Memory B cell (primary cell): ENCODE results near the gene NTM.

Experiments
- ATAC-seq: fragments of 150-1000 bp; cut with Tn5 transposase; 2 replicates; pipeline ENCODE4 v1.10.0; 2021; ENCODE audit warnings: low read depth, mild to moderate bottlenecking, moderate library complexity
- DNase-seq, 2 donors: peaks; one replicate each; pipeline ENCODE4 v3.0.0; 2022; ENCODE audit warnings: low spot score in 2 of 2
- H3K27ac Mint-ChIP-seq: one replicate; pipeline ENCODE4 v1.8.0; 2022; ENCODE audit warnings: mild to moderate bottlenecking, moderate library complexity, mixed read lengths
- H3K27me3 Mint-ChIP-seq: one replicate; pipeline ENCODE4 v1.8.0; 2022; ENCODE audit warnings: mixed read lengths
- H3K36me3 Mint-ChIP-seq: one replicate; pipeline ENCODE4 v1.8.0; 2022; ENCODE audit warnings: mild to moderate bottlenecking, mixed read lengths
- H3K4me1 Mint-ChIP-seq: one replicate; pipeline ENCODE4 v1.8.0; 2022; ENCODE audit warnings: mixed read lengths
- H3K4me3 Mint-ChIP-seq: one replicate; pipeline ENCODE4 v1.8.0; 2022; ENCODE audit warnings: mild to moderate bottlenecking, moderate library complexity, mixed read lengths
- H3K9me3 Mint-ChIP-seq: one replicate; pipeline ENCODE4 v1.8.0; 2022; ENCODE audit warnings: mixed read lengths

The NTM gene

DNA sequence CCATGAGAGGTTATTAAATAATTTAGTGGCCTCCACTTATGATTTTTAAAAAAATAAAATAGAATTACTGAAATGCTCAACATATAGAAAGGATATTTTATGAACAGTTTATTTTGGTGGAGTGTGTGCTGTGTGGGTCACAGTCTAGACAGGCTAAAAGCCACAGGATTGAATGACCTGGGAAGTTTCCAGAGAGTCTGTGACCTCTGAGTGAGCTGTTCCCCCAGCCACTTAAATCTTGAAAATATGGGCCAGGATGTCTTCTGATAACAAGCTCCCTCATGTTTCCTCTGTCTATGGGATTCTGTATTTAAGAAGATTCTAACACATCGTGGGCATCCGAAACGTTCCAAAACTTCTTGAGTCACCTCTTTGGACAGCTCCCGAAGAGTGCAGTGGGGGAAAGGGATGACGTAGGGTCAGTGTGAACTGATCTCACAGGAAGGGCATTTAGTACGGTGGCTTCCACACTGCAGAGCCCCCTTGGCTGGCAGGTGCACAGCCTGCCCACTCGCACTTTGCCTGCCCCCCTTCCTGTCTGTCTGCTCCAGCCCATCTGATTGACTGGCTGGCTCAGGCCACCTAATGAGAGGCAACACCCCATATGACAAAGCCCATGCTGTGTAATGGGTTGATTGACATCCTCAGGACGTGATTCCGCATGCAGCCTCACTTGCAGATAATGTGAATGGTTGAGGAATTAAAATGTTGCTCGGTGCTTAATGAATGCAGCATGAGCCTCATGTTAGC, 97.4 kb downstream of the NTM start:
- Mint-ChIP-seq H3K9me3 (no peaks in the 10 kb centered on the region), H3K36me3 (no peaks in the 10 kb centered on the region), H3K27ac (no peak overlapping the region), H3K4me3 (no peak overlapping the region), H3K4me1 (no peaks in the 10 kb centered on the region), H3K27me3 (peaks cover 4% of the 10 kb centered on the region)
- no peak for DNase-seq
- ATAC-seq: no peak

GRCh38 chr11:131468565-131468964, 98.2 kb downstream of the NTM start:
- H3K4me1 Mint-ChIP-seq: no peaks in the 10 kb centered on the region

DNA sequence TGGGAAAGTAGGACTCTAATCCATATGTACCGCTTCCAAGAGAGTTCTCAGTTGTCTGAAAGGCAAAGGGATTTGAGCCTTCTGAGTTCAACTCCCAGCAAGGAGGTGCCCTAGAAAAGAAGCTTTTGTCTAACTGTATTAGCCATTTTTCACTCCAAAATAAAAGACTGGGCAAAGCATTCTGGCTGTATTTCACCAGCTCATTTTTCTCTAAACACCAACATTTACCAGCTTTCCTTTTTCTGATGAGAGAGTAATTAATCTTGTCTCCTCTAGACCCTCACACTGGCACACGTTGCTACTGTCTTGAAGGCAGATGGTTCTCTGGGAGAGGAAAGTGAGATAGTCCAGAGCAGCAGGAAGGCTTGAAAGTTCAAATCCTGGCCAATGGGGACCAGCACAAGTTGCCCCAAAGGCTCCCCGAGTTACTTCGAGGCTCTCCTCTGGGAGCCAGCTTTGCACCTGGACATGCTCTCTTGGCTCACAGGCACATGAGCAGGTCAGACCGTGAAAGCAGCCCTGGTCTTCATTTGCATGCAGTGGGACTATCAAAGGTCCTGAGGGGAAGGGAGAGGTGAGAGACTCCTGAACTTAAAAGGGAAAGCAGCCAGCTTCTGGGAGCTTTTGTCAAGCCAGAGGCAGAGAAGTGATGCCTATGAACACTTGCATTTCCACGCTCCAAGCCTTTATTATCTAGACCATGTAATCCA, 100.0 kb downstream of the NTM start:
- Mint-ChIP-seq H3K4me3 (no peak overlapping the region), H3K9me3 (peaks cover 6% of the 10 kb centered on the region), H3K36me3 (no peaks in the 10 kb centered on the region), H3K27ac (no peak overlapping the region), H3K27me3 (peaks cover 7% of the 10 kb centered on the region), H3K4me1 (no peaks in the 10 kb centered on the region)
- ATAC-seq (no peak), DNase-seq (no peak)

More at GRCh38 chr11:131468565-131468964, 98.2 kb downstream of the NTM start:
- Mint-ChIP-seq H3K36me3 (no peaks in the 10 kb centered on the region), H3K27me3 (peaks cover 4% of the 10 kb centered on the region), H3K9me3 (no peaks in the 10 kb centered on the region), H3K27ac (no peak overlapping the region), H3K4me3 (no peak overlapping the region)
- ATAC-seq: no peak
- DNase-seq: no peak

DNA sequence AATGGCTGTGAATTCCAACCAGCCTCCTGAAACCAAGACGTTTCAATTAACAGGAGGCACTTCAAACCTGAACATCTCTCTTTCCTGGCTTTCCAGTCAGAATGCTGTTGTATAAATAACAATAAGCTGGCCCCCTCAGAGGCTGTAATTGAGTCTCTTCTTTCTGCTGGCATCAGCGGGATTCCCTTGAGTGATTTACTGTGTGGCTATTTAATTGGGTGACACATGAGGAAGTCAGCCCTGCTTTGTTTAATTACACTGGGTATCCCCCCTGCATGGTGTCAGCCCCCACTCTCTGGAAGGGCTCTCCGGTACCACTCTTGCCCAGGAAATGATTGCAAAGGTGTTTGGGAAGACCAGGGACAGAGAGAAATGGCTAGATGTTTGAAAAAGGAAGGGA, 101.6 kb downstream of the NTM start:
- no peak for DNase-seq
- H3K9me3 Mint-ChIP-seq: peaks cover 7% of the 10 kb centered on the region
- no peak overlapping the region for H3K4me3 Mint-ChIP-seq
- H3K27ac Mint-ChIP-seq: no peak overlapping the region
- no peaks in the 10 kb centered on the region for H3K36me3 Mint-ChIP-seq
- ATAC-seq: no peak
- H3K4me1 Mint-ChIP-seq: no peaks in the 10 kb centered on the region
- peaks cover 7% of the 10 kb centered on the region for H3K27me3 Mint-ChIP-seq

DNA sequence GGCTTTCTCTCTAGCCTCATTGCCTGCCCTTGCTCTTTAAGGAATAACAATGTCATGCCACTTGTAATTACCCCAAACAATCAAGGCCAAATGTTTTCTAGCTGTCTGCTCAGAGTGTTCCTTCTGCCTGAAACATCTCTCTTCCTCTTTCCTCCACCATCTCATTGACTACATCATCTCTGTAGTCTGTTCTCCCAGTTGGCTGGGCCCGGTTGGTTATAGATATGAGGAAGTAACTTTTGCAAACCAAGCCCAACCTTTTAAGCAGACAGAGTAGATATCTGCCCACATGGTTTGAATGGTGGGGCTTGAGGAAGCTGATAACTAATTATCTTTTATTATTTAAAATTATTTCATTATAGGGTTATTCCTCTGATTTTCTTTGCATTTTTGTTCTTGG, 104.5 kb downstream of the NTM start:
- DNase-seq (no peak), ATAC-seq (no peak)
- Mint-ChIP-seq H3K9me3 (peaks cover 14% of the 10 kb centered on the region), H3K36me3 (no peaks in the 10 kb centered on the region), H3K4me1 (no peaks in the 10 kb centered on the region), H3K4me3 (no peak overlapping the region), H3K27me3 (peaks cover 11% of the 10 kb centered on the region), H3K27ac (no peak overlapping the region)

DNA sequence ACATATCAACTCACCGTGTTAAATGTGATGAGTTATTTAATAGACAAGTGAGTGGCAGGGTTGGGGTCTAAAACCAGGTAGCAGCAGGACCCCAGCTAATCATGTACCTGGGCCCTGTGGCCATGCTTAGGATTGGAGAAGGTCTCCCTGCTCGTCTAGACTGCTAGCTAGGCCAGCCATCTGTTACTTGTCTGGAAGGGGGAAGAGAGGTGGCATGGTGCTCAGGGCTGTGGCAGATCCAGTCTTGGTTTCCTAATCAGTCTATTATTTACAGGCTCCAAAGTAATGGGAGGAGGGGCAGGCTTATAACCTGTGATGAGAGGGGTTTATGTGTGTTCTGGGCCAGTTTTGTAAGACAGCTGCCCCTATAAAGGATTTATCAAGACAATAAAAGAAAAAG, 105.9 kb downstream of the NTM start:
- Mint-ChIP-seq H3K4me3 (no peak overlapping the region), H3K4me1 (no peaks in the 10 kb centered on the region), H3K9me3 (peaks cover 14% of the 10 kb centered on the region), H3K27ac (no peak overlapping the region), H3K36me3 (no peaks in the 10 kb centered on the region), H3K27me3 (peaks cover 11% of the 10 kb centered on the region)
- DNase-seq (no peak), ATAC-seq (no peak)

GRCh38 chr11:131478341-131478740, 107.9 kb downstream of the NTM start:
- H3K27ac Mint-ChIP-seq: no peak overlapping the region

GRCh38 chr11:131481303-131481702, 110.9 kb downstream of the NTM start:
- H3K27me3 Mint-ChIP-seq: peaks cover 4% of the 10 kb centered on the region
- H3K36me3 Mint-ChIP-seq: no peaks in the 10 kb centered on the region
- ATAC-seq (no peak), DNase-seq (no peak)
- H3K27ac Mint-ChIP-seq: no peak overlapping the region
- H3K4me1 Mint-ChIP-seq: no peaks in the 10 kb centered on the region
- no peak overlapping the region for H3K4me3 Mint-ChIP-seq
- H3K9me3 Mint-ChIP-seq: peaks cover 8% of the 10 kb centered on the region

More at GRCh38 chr11:131478341-131478740, 107.9 kb downstream of the NTM start:
- Mint-ChIP-seq H3K36me3 (no peaks in the 10 kb centered on the region), H3K27me3 (peaks cover 10% of the 10 kb centered on the region), H3K4me1 (no peaks in the 10 kb centered on the region), H3K9me3 (peaks cover 15% of the 10 kb centered on the region), H3K4me3 (no peak overlapping the region)
- DNase-seq (no peak), ATAC-seq (no peak)

DNA sequence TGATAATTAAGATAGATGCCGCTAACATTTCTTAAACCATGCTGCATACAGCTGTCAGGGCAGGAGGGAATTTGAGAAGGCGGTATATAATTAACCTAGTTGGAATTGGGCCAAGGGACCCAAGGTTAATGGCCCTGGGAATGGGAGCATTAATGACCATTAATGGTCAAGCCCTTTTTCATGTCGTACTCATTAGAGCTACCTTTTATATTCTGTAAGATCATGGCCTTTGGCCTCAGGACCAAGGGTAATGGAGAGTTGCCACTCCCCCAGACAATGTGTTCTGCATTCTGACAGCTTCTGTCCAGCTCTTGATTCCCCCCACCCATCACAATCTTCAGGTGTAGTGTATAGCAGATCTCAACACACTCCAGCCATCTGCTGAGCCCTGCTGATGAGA, 111.6 kb downstream of the NTM start:
- H3K4me1 Mint-ChIP-seq: no peaks in the 10 kb centered on the region
- peaks cover 4% of the 10 kb centered on the region for H3K27me3 Mint-ChIP-seq
- no peak overlapping the region for H3K27ac Mint-ChIP-seq
- no peaks in the 10 kb centered on the region for H3K36me3 Mint-ChIP-seq
- ATAC-seq (no peak), DNase-seq (no peak)
- H3K4me3 Mint-ChIP-seq: no peak overlapping the region
- H3K9me3 Mint-ChIP-seq: peaks cover 8% of the 10 kb centered on the region

DNA sequence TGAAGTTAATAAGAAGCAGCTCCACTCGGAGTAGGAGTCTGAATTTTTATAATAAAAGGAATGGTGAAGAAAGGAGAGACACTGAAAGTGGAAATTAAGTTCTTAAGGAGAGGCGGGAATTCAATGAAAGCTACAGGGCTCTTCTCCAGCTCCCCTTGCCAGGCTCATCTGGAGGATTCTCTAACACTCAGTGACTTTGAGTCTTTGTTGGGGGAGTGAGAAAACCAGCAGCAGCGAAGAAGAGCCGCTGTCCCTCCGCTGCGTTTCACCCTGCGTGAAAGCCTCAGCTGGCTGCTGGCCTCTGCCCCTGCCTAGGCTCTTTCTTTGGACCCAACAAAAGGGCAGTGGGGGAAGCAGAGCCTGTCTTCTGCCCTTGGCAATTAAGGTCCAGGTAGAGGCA, 113.0 kb downstream of the NTM start:
- DNase-seq (no peak), ATAC-seq (no peak)
- Mint-ChIP-seq H3K27me3 (peaks cover 2% of the 10 kb centered on the region), H3K4me3 (no peak overlapping the region), H3K4me1 (no peaks in the 10 kb centered on the region), H3K36me3 (no peaks in the 10 kb centered on the region), H3K9me3 (peaks cover 3% of the 10 kb centered on the region), H3K27ac (no peak overlapping the region)

DNA sequence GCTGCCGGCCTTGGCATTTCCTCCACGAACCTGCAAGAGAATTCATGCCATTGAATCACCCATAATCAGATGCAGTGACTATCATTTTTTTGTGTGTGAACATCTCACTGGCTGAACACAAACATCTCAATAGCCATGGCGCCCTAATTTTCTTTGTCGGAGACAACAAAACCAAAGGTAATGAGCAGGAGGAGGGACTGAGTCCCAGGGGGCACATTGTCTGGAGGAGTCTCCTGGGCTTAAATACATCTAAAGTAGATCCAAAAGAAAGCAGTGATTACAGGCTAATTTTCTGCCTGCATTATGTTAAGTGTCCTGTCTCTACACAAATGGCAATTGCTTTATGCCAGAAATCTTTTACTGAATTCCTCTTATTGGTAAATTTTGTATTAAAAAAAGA, 113.5 kb downstream of the NTM start:
- Mint-ChIP-seq H3K4me1 (no peaks in the 10 kb centered on the region), H3K36me3 (no peaks in the 10 kb centered on the region)
- ATAC-seq: no peak

GRCh38 chr11:131486100-131486499, 115.7 kb downstream of the NTM start:
- H3K4me3 Mint-ChIP-seq: no peak overlapping the region
- H3K4me1 Mint-ChIP-seq: no peaks in the 10 kb centered on the region
- H3K36me3 Mint-ChIP-seq: no peaks in the 10 kb centered on the region
- H3K27ac Mint-ChIP-seq: no peak overlapping the region
- H3K27me3 Mint-ChIP-seq: no peaks in the 10 kb centered on the region
- H3K9me3 Mint-ChIP-seq: peaks cover 2% of the 10 kb centered on the region
- ATAC-seq (no peak), DNase-seq (no peak)

More for the DNA sequence above, 113.5 kb downstream of the NTM start:
- no peak overlapping the region for H3K27ac Mint-ChIP-seq
- peaks cover 2% of the 10 kb centered on the region for H3K27me3 Mint-ChIP-seq
- peaks cover 3% of the 10 kb centered on the region for H3K9me3 Mint-ChIP-seq
- DNase-seq: no peak
- no peak overlapping the region for H3K4me3 Mint-ChIP-seq

DNA sequence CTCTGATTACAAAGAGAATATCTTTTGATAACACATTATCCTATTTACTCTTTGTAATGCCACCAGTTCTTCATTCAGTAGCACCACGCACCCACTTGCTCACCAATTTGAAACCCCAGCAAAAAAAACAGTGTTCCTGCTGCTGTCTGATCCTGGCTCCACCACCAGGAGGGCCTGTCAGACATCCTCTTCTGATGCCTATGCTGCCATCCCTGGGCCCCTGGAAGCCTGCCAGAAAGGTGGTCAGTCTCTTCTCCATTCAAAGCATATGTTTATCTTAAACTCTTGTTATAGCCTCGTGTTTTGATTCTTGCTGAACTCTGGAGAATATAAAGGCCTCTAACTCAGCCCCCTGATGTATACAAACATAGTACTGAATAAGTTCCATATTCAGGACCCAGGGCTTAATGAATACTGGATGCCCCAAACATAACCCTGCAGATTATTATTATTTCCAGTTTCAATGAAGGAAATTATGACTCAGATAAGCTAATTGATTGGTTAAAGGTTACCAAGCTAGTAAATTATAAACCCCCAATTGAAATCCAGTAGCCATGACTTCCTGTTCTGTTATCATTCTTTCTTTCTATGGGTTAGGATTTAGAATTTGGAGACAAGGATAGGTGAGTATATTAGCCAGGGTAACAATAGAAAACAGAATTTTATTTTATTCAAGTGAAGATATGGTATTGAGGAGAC, 116.7 kb downstream of the NTM start:
- Mint-ChIP-seq H3K4me1 (no peaks in the 10 kb centered on the region), H3K27me3 (no peaks in the 10 kb centered on the region), H3K27ac (no peak overlapping the region), H3K4me3 (no peak overlapping the region), H3K9me3 (peaks cover 2% of the 10 kb centered on the region), H3K36me3 (no peaks in the 10 kb centered on the region)
- no peak for ATAC-seq
- no peak for DNase-seq

DNA sequence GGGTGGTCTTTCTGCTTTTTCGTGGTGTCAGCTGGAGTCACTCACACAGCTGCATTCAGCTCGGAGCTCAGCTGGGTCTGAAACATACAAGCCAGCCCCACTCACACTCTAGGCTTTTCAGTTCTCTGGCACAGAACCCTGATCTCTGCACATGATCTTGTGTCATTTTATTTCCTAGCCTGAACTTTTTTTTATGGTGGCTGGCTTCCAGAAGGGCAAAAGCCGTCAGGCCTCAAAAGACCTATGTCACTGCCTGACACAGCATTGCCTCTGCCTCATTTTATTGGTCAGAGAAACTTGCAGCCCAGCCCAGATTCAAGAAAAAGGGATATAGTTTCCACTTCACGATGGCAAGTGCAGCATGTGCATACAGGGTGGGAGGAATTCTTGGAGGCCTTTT, 117.8 kb downstream of the NTM start:
- DNase-seq: no peak

More for the DNA sequence above, 117.8 kb downstream of the NTM start:
- no peaks in the 10 kb centered on the region for H3K4me1 Mint-ChIP-seq
- H3K27me3 Mint-ChIP-seq: no peaks in the 10 kb centered on the region
- H3K36me3 Mint-ChIP-seq: no peaks in the 10 kb centered on the region
- no peaks in the 10 kb centered on the region for H3K9me3 Mint-ChIP-seq
- no peak overlapping the region for H3K4me3 Mint-ChIP-seq
- H3K27ac Mint-ChIP-seq: no peak overlapping the region
- no peak for ATAC-seq
